ENCODE measurements around the gene PSTK.

PSTK gene

DNA sequence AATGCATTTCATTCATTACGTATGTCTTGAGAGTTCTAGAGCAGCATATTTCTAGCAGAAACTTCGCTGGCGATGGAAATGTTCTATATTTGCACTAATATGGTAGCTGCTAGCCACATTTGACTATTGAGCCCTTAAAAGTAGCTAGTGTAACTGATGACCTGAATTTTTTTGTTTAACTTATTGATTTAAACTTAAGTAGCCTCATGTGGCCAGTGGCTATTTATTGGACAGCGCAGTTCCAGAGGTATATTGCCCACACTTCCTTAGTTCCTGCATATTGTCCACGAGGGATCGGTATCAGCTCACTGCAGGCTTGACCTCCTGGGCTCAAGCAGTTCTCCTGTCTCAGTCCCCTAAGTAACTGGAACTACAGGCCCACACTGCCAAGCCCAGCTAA is 3.7 kb downstream of the PSTK start:
- Histone ChIP-seq H3K9me3 (ENCODE audit: insufficient read depth, low read length) (no peaks in the 10 kb centered on the region), H3K27me3 (ENCODE audit: low read depth, low read length) (no peaks in the 10 kb centered on the region), H3K27ac (ENCODE audit: low read length) (no peak overlapping the region), H3K9ac (ENCODE audit: low read length) (no peak overlapping the region), H2AFZ (ENCODE audit: low read depth, low read length) (no peak overlapping the region), H3K4me2 (ENCODE audit: low read length) (no peak overlapping the region), H3K4me3 (ENCODE audit: low read length) (no peak overlapping the region), H3K79me2 (ENCODE audit: low read length) (no peaks in the 10 kb centered on the region), H3K4me1 (ENCODE audit: low read length) (peaks cover 9% of the 10 kb centered on the region; the same call in 1 of the 2 replicates), H3K36me3 (replicated peaks; ENCODE audit: low read depth, low read length) (no peaks in the 10 kb centered on the region), H4K20me1 (ENCODE audit: insufficient read depth, low read length) (no peaks in the 10 kb centered on the region)
- no peak for TF ChIP-seq EZH2phosphoT487 (IDR thresholded peaks at IDR 0.05; ENCODE audit: low read depth)
- TF ChIP-seq, protein P1, sequence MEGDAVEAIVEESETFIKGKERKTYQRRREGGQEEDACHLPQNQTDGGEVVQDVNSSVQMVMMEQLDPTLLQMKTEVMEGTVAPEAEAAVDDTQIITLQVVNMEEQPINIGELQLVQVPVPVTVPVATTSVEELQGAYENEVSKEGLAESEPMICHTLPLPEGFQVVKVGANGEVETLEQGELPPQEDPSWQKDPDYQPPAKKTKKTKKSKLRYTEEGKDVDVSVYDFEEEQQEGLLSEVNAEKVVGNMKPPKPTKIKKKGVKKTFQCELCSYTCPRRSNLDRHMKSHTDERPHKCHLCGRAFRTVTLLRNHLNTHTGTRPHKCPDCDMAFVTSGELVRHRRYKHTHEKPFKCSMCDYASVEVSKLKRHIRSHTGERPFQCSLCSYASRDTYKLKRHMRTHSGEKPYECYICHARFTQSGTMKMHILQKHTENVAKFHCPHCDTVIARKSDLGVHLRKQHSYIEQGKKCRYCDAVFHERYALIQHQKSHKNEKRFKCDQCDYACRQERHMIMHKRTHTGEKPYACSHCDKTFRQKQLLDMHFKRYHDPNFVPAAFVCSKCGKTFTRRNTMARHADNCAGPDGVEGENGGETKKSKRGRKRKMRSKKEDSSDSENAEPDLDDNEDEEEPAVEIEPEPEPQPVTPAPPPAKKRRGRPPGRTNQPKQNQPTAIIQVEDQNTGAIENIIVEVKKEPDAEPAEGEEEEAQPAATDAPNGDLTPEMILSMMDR (IDR thresholded peaks at IDR 0.05; ENCODE audit: low read depth, low read length) = no peak

DNA sequence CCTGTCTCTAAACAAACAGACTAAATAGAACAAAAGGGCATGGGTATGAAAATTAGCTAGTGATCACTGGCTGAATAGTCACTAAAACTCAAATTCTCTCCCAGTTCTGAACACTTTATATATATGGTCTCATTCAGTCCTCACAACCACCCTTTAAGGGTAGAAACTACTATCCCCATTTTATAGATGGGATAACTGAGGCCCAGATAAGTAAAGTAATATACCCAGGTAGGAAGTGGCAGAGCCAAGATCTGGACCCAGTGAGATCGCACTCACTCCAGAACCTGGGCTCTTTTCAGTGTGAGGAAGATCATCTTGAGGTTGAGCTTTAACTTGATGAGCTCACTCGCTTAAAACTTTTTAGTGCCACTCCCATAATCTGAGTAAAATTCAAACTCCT is 4.5 kb downstream of the PSTK start:
- H2AFZ ChIP-seq (ENCODE audit: low read depth, low read length) = no peak overlapping the region
- H3K9ac ChIP-seq (ENCODE audit: low read length) = no peak overlapping the region
- no peaks in the 10 kb centered on the region for H3K9me3 ChIP-seq (ENCODE audit: insufficient read depth, low read length)
- TF ChIP-seq EZH2phosphoT487 (IDR thresholded peaks at IDR 0.05; ENCODE audit: low read depth) = no peak
- TF ChIP-seq, protein P1 (IDR thresholded peaks at IDR 0.05; ENCODE audit: low read depth, low read length) = no peak
- no peak overlapping the region for H3K4me3 ChIP-seq (ENCODE audit: low read length)
- peaks cover 8% of the 10 kb centered on the region; the same call in 1 of the 2 replicates for H3K4me1 ChIP-seq (ENCODE audit: low read length)
- H3K27ac ChIP-seq (ENCODE audit: low read length) = no peak overlapping the region
- no peak overlapping the region for H3K4me2 ChIP-seq (ENCODE audit: low read length)
- H3K27me3 ChIP-seq (ENCODE audit: low read depth, low read length) = no peaks in the 10 kb centered on the region
- H3K79me2 ChIP-seq (ENCODE audit: low read length) = no peaks in the 10 kb centered on the region
- H3K36me3 ChIP-seq (replicated peaks; ENCODE audit: low read depth, low read length) = no peaks in the 10 kb centered on the region
- no peaks in the 10 kb centered on the region for H4K20me1 ChIP-seq (ENCODE audit: insufficient read depth, low read length)

DNA sequence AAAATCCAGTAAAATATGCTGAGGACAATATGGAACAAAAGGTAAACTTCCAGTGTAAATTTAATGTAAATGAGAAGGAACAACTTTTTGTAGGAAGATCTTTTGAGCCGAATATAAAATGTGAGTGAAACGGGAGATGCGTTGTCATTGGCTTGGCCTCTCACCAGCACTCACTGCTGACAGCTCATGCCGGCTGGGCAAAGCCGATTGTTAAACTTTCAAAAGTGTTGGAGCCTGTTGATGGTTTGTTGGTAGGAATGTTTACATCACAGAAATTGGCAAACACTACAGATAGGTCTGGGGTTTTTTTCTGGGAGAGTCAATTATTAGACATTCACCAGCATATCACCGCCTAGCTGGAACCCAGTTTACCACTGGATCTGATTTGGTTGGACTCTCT is 6.1 kb downstream of the PSTK start:
- Histone ChIP-seq H3K9me3 (ENCODE audit: insufficient read depth, low read length) (no peaks in the 10 kb centered on the region), H3K4me2 (ENCODE audit: low read length) (no peak overlapping the region), H3K4me1 (ENCODE audit: low read length) (peaks cover 4% of the 10 kb centered on the region; the same call in 1 of the 2 replicates), H3K36me3 (replicated peaks; ENCODE audit: low read depth, low read length) (no peaks in the 10 kb centered on the region), H3K4me3 (ENCODE audit: low read length) (no peak overlapping the region), H4K20me1 (ENCODE audit: insufficient read depth, low read length) (no peaks in the 10 kb centered on the region), H3K9ac (ENCODE audit: low read length) (no peak overlapping the region), H3K27me3 (ENCODE audit: low read depth, low read length) (no peaks in the 10 kb centered on the region), H3K79me2 (ENCODE audit: low read length) (no peaks in the 10 kb centered on the region), H2AFZ (ENCODE audit: low read depth, low read length) (no peak overlapping the region), H3K27ac (ENCODE audit: low read length) (no peak overlapping the region)
- TF ChIP-seq, protein P1 (IDR thresholded peaks at IDR 0.05; ENCODE audit: low read depth, low read length) = no peak
- no peak for TF ChIP-seq EZH2phosphoT487 (IDR thresholded peaks at IDR 0.05; ENCODE audit: low read depth)

DNA sequence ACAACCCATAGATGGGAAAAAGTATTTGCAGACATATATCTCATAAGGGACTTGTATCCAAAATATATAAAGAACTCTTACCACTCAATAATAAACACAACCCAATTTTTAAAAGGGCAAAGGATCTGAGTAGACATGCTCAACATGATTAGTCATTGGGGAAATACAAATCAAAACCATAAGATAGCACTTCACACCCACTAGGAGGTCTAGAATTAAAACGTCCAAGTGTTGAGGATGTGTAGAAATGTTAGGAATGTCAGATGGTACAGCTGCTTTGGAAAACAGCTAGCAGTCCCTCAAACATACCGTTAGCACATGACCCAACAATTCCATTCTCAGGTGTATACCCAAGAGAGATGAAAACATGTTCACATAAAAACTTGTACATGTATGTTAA is 8.3 kb downstream of the PSTK start:
- Histone ChIP-seq H3K27ac (ENCODE audit: low read length) (no peak overlapping the region), H3K36me3 (replicated peaks; ENCODE audit: low read depth, low read length) (no peaks in the 10 kb centered on the region), H3K4me1 (ENCODE audit: low read length) (no peaks in the 10 kb centered on the region), H3K4me2 (ENCODE audit: low read length) (no peak overlapping the region), H3K9me3 (ENCODE audit: insufficient read depth, low read length) (no peaks in the 10 kb centered on the region), H3K9ac (ENCODE audit: low read length) (no peak overlapping the region), H3K4me3 (ENCODE audit: low read length) (no peak overlapping the region), H4K20me1 (ENCODE audit: insufficient read depth, low read length) (no peaks in the 10 kb centered on the region), H2AFZ (ENCODE audit: low read depth, low read length) (no peak overlapping the region), H3K27me3 (ENCODE audit: low read depth, low read length) (no peaks in the 10 kb centered on the region), H3K79me2 (ENCODE audit: low read length) (no peaks in the 10 kb centered on the region)
- no peak for TF ChIP-seq EZH2phosphoT487 (IDR thresholded peaks at IDR 0.05; ENCODE audit: low read depth)
- TF ChIP-seq, protein P1 (IDR thresholded peaks at IDR 0.05; ENCODE audit: low read depth, low read length) = no peak

Data from OCI-LY3 (cell line).